DOHH2 (cell line): ENCODE measurements around the gene ACE.

Experiments
- H3F3A ChIP-seq: fragments of 200-600 bp; sonication (generic), shearing (Covaris generic); 2 replicates; pipeline ENCODE4 v1.6.0; 2016; ENCODE audit warnings: antibody characterized with exemption, mild to moderate bottlenecking; ENCODE audit not compliant: control insufficient read depth, insufficient read depth
- H3K27ac ChIP-seq: fragments of 200-600 bp; sonication (generic); 2 replicates; pipeline ENCODE4 v1.5.1; 2014; ENCODE audit warnings: low read depth, mild to moderate bottlenecking, low read length, moderate library complexity
- H3K27me3 ChIP-seq: fragments of 200-600 bp; sonication (generic); 2 replicates; pipeline ENCODE4 v1.6.1; 2014; ENCODE audit warnings: mild to moderate bottlenecking, low read length, mixed read lengths; ENCODE audit not compliant: control insufficient read depth
- H3K36me3 ChIP-seq: fragments of 200-600 bp; sonication (generic); 2 replicates; pipeline ENCODE4 v1.6.1; 2014; ENCODE audit warnings: mild to moderate bottlenecking, low read length, moderate library complexity, mixed read lengths; ENCODE audit not compliant: control insufficient read depth
- H3K4me1 ChIP-seq: fragments of 200-600 bp; sonication (generic); 2 replicates; pipeline ENCODE4 v1.6.1; 2014; ENCODE audit warnings: mild to moderate bottlenecking, low read length, mixed read lengths; ENCODE audit not compliant: control insufficient read depth
- H3K4me2 ChIP-seq: fragments of 200-600 bp; sonication (generic); 2 replicates; pipeline ENCODE4 v1.6.0; 2014; ENCODE audit warnings: mild to moderate bottlenecking, low read length, moderate library complexity
- H3K4me3 ChIP-seq: fragments of 200-600 bp; sonication (generic); 2 replicates; pipeline ENCODE4 v1.5.1; 2014; ENCODE audit warnings: mild to moderate bottlenecking, low read length, mixed read lengths
- H3K79me2 ChIP-seq: fragments of 200-600 bp; sonication (generic); 2 replicates; pipeline ENCODE4 v1.6.1; 2014; ENCODE audit warnings: mild to moderate bottlenecking, low read length, mixed read lengths; ENCODE audit not compliant: control insufficient read depth
- H3K9me2 ChIP-seq: fragments of 200-600 bp; sonication (generic); replicated peaks from 2 replicates; pipeline ENCODE4 v1.6.1; 2014; ENCODE audit warnings: mild to moderate bottlenecking, low read length, mixed read lengths; ENCODE audit not compliant: control insufficient read depth
- H3K9me3 ChIP-seq: fragments of 200-600 bp; sonication (generic); 2 replicates; pipeline ENCODE4 v1.6.1; 2014; ENCODE audit warnings: antibody characterized with exemption, low read length, mixed read lengths; ENCODE audit not compliant: control insufficient read depth, insufficient read depth
- H4K20me1 ChIP-seq: fragments of 200-600 bp; sonication (generic); 2 replicates; pipeline ENCODE4 v1.6.0; 2014; ENCODE audit warnings: low read depth, mild to moderate bottlenecking, antibody characterized with exemption, low read length, moderate library complexity; ENCODE audit not compliant: control insufficient read depth, insufficient read depth
- CTCF ChIP-seq: fragments of 200-600 bp; sonication (generic); IDR thresholded peaks from one replicate; pipeline ENCODE4 v1.5.1; 2014; ENCODE audit warnings: antibody characterized with exemption, mild to moderate bottlenecking, low read depth, low read length; ENCODE audit not compliant: poor library complexity, severe bottlenecking
- EZH2phosphoT487 ChIP-seq: fragments of 200-600 bp; sonication (generic); IDR thresholded peaks from 2 replicates; pipeline ENCODE4 v1.6.1; 2017; ENCODE audit warnings: borderline replicate concordance, mild to moderate bottlenecking, antibody characterized with exemption, low read length, moderate library complexity, mixed read lengths

The ACE gene

GRCh38 chr17:63437287-63438091, 39.4 kb upstream of the ACE start:
- no peak overlapping the region for H3K4me2 ChIP-seq
- peaks cover 13% of the 10 kb centered on the region for H3K4me1 ChIP-seq
- H3K36me3 ChIP-seq = no peaks in the 10 kb centered on the region
- H3K9me2 ChIP-seq = no peaks in the 10 kb centered on the region
- H3F3A ChIP-seq = no peaks in the 10 kb centered on the region
- H3K9me3 ChIP-seq = no peaks in the 10 kb centered on the region
- no peak overlapping the region for H3K27ac ChIP-seq
- no peaks in the 10 kb centered on the region for H3K79me2 ChIP-seq
- TF ChIP-seq EZH2phosphoT487 (no peak), CTCF (no peak)
- H3K27me3 ChIP-seq = no peaks in the 10 kb centered on the region
- no peak overlapping the region for H3K4me3 ChIP-seq
- H4K20me1 ChIP-seq = no peaks in the 10 kb centered on the region

- TF ChIP-seq CTCF (no peak), EZH2phosphoT487 (no peak)
- Histone ChIP-seq H4K20me1 (no peaks in the 10 kb centered on the region), H3K4me3 (no peak overlapping the region), H3K27me3 (peaks cover 2% of the 10 kb centered on the region; the same call in 1 of the 2 replicates), H3K4me2 (no peak overlapping the region), H3K4me1 (peaks cover 13% of the 10 kb centered on the region), H3K27ac (no peak overlapping the region), H3K9me3 (no peaks in the 10 kb centered on the region), H3K79me2 (no peaks in the 10 kb centered on the region), H3K9me2 (no peaks in the 10 kb centered on the region), H3K36me3 (no peaks in the 10 kb centered on the region), H3F3A (no peaks in the 10 kb centered on the region)
Observed at GRCh38 chr17:63438092-63439051, 38.5 kb upstream of the ACE start.

GRCh38 chr17:63439687-63440086, 37.2 kb upstream of the ACE start:
- Histone ChIP-seq H3K4me2 (no peak overlapping the region), H3K27ac (no peak overlapping the region)

More at GRCh38 chr17:63439687-63440086, 37.2 kb upstream of the ACE start:
- Histone ChIP-seq H3K9me3 (no peaks in the 10 kb centered on the region), H3K79me2 (no peaks in the 10 kb centered on the region), H3K36me3 (no peaks in the 10 kb centered on the region), H3K9me2 (no peaks in the 10 kb centered on the region), H3K4me3 (no peak overlapping the region), H4K20me1 (no peaks in the 10 kb centered on the region), H3F3A (no peaks in the 10 kb centered on the region), H3K4me1 (peaks cover 13% of the 10 kb centered on the region), H3K27me3 (peaks cover 9% of the 10 kb centered on the region)
- TF ChIP-seq EZH2phosphoT487 (no peak), CTCF (no peak)
